A549 treated with AZD9567 at 1 μM for 4 hours (cell line): ENCODE data around the gene CYP2D6. TPM values are rescaled to one million over a fixed set of nuclear protein-coding genes. Genes with fewer than 3 reads are reported as not detected.

ENCODE experiments used
- total RNA-seq: library from RNA; stranded (reverse); fragments of 200-300 nt; extraction: Qiagen RNA extraction; gene quantifications from 5 replicates; pipeline ENCODE4 v1.2.3, GENCODE V29; 2022; ENCODE audit not compliant: insufficient read depth

The CYP2D6 gene
- total RNA-seq: 0.55 to 0.77 TPM (median 0.68 TPM) in 4 of 5 replicates, not detected in the other

DNA sequence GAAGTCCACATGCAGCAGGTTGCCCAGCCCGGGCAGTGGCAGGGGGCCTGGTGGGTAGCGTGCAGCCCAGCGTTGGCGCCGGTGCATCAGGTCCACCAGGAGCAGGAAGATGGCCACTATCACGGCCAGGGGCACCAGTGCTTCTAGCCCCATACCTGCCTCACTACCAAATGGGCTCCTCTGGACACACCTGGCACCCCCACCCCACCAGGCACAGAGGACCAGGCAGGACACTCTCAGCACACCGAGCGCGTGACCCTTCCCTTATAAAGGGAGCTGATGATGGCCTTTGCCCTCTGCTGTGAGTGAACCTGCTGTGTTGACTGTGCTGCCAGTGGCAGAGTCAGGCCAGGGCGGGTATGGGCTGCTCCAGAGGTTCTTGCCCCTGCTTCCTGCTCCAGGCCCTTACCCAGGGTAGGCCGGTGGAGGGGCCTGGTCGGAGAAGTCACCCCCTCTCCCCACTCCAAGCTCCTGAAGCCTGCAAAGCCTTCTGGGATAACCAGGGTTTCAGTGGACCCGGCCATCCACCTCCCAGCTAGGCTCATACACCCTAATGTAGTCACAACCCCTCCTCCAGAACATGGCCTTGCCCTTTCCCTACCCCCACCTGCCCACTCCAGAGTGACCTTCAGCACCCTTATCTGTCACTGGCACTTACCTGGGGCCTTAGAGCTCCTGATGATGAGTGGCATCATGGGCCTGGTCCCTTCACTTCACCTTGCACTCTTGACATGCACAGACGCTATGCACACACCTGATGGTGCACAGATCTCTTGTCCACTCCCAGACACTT is at the start of gene CYP2D6:
Gene CYP2D6, minus strand, starts transcription at position 172 of the 793 bp plus-strand sequence. Its CDS starts 19 bp downstream, at position 153.

DNA sequence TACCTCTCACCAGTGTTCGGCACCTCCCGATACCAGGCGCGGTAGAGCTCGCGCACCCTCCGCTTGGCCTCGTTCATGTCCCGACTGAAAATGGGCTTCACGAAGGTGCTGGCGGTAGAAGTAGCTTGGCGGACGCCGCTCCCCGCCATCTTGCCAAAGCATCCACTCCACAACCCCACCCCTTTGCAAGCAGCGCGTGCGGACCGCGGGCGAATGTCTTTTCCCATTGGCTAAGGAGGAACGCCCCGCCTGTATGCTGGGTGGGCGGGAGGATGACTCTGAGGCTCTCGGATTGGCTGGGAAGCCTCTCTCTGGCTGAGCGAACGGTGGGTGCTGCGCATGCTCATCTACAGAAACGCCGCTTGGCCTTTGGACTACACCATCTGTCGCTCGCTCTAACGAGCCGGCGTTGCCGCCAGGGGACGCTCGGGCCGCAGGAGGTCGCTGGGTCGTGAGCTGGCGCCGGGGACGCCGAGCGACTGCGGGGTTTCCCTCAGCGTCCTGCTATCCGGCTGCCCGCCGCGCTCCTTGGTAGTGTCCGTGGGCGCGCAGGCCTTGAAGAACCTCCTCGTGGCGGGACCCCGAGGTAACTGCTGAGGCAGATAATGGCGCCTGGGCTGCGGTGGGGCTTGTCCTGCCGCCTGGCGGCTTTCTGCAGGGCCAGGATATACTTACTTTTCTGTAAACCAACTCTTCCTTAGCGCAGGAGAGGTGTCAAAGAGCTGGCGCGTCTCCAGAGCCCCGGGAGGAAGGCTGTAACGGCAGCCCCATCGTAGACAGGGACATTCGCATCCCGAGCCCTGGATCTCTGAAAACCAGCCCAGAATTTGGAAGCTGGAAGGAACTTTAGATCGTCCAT is 39.8 kb downstream of the CYP2D6 start, which contains the start of gene NDUFA6:
Gene NDUFA6, minus strand, starts transcription at position 177 of the 859 bp plus-strand sequence. Its CDS starts 28 bp downstream, at position 149.

GRCh38 chr22:42079319-42080251 is 51.0 kb downstream of the CYP2D6 start, which contains the start of gene SMDT1:
SMDT1 (plus strand) TSS chr22:42079700; CDS start chr22:42079769, 69 bp downstream.

Other genes with a start within 250 kb of the CYP2D6 start
- 0.19 to 0.31 TPM (median 0.25 TPM) in 4 of 5 replicates, not detected in the other for gene SHISA8, start 215.7 kb downstream of the CYP2D6 start, total RNA-seq
- 0.23 to 0.32 TPM (median 0.25 TPM) in 4 of 5 replicates, not detected in the other for gene TNFRSF13C, start 204.0 kb downstream of the CYP2D6 start, total RNA-seq
- gene CENPM, start 183.7 kb downstream of the CYP2D6 start, total RNA-seq: 34.6 to 42.1 TPM (median 35.3 TPM) in 5 replicates
- 0.91 to 1.2 TPM (median 1.1 TPM) in 5 replicates for gene SEPTIN3, start 161.4 kb downstream of the CYP2D6 start, total RNA-seq
- 0.09 to 0.11 TPM (median 0.10 TPM) in 3 of 5 replicates, not detected in the others for gene WBP2NL, start 132.0 kb downstream of the CYP2D6 start, total RNA-seq
- 6.5 to 10.3 TPM (median 7.2 TPM) in 5 replicates for gene NAGA, start 60.0 kb downstream of the CYP2D6 start, total RNA-seq
- gene PHETA2, start 56.6 kb downstream of the CYP2D6 start, total RNA-seq: not detected in 5 replicates
- gene SMDT1, start 51.1 kb downstream of the CYP2D6 start, total RNA-seq: 28.5 to 45.4 TPM (median 41.9 TPM) in 5 replicates
- gene NDUFA6, start 40.0 kb downstream of the CYP2D6 start, total RNA-seq: 65.6 to 71.4 TPM (median 68.9 TPM) in 5 replicates
- 11.1 to 14.3 TPM (median 13.3 TPM) in 5 replicates for gene TCF20, start 139.8 kb upstream of the CYP2D6 start, total RNA-seq